Nephron (organoid): ENCODE data around the gene FAM217A.

ENCODE experiments used
- H3K27ac Mint-ChIP-seq, 3 experiments: 2 replicates each; pipeline ENCODE4 v1.8.0; 2020; ENCODE audit warnings: mixed read lengths in 3 of 3, mild to moderate bottlenecking in 2 of 3, moderate library complexity in 1 of 3
- H3K27me3 Mint-ChIP-seq: 2 replicates; pipeline ENCODE4 v1.8.0; 2021; ENCODE audit warnings: low read depth, mild to moderate bottlenecking, moderate library complexity, mixed read lengths
- H3K36me3 Mint-ChIP-seq: 2 replicates; pipeline ENCODE4 v1.8.0; 2020; ENCODE audit warnings: low read depth, mixed read lengths
- H3K4me1 Mint-ChIP-seq: 2 replicates; pipeline ENCODE4 v1.8.0; 2020; ENCODE audit warnings: mixed read lengths
- H3K4me3 Mint-ChIP-seq, 3 experiments: 2 replicates each; pipeline ENCODE4 v1.8.0; 2020; ENCODE audit warnings: mild to moderate bottlenecking in 3 of 3, mixed read lengths in 3 of 3, moderate library complexity in 2 of 3
- H3K9me3 Mint-ChIP-seq: 2 replicates; pipeline ENCODE4 v1.8.0; 2020; ENCODE audit warnings: mixed read lengths
- TF ChIP-seq, protein P1 (sequence below), 3 experiments: fragments of 200-600 bp; sonication (generic); IDR thresholded peaks; one replicate each; pipeline ENCODE4 v1.5.0; 2021; ENCODE audit warnings: antibody characterized with exemption in 3 of 3; ENCODE audit not compliant: unreplicated experiment in 3 of 3

The FAM217A gene

DNA sequence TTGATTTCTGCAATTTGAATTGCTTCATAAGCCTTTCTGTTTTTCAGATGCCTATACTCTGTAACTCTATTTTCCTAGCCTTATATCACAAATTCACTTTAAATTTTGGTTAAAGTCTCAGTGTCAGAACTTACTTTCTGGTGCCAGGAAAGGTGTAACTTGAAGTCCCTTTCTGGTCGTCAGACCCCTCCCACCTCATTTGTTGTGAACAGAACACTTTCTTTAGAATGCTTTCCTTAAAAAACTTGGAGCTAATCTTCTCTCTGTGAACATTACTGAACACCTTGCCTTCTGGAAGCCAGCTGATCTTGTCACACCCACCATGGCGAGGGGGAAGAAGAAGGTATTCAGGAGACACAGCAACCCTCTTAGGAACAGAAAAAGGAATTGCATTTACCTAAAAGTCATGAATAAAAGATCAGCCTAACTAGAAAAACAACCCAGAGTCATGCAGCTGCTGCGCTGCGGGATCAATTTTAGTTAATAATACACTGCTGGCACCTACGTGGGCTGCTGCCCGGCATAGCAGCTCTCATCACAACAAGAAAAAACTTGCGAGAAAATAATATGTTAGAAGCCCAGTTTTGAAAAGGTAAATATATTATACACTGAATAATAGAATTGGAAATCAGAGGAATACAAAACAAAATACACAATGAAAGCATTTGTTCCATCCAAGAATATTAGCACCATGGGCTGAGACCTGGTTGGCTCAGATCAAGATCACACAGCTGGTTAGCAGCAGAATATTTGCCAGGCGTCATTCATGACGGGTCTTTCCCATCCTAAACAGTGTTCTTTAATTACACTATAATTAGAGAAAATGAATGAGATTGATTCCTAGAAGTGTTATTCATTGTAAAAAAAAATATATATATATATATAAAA is 5.8 kb upstream of the FAM217A start:
- H3K9me3 Mint-ChIP-seq = no peaks in the 10 kb centered on the region
- no peaks in the 10 kb centered on the region for H3K27me3 Mint-ChIP-seq
- TF ChIP-seq, protein P1, sequence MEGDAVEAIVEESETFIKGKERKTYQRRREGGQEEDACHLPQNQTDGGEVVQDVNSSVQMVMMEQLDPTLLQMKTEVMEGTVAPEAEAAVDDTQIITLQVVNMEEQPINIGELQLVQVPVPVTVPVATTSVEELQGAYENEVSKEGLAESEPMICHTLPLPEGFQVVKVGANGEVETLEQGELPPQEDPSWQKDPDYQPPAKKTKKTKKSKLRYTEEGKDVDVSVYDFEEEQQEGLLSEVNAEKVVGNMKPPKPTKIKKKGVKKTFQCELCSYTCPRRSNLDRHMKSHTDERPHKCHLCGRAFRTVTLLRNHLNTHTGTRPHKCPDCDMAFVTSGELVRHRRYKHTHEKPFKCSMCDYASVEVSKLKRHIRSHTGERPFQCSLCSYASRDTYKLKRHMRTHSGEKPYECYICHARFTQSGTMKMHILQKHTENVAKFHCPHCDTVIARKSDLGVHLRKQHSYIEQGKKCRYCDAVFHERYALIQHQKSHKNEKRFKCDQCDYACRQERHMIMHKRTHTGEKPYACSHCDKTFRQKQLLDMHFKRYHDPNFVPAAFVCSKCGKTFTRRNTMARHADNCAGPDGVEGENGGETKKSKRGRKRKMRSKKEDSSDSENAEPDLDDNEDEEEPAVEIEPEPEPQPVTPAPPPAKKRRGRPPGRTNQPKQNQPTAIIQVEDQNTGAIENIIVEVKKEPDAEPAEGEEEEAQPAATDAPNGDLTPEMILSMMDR (IDR thresholded peaks at IDR 0.05; ENCODE audit: unreplicated experiment in 3 of 3) = no peak
- H3K4me1 Mint-ChIP-seq = peaks cover 6% of the 10 kb centered on the region
- peak overlapping the region; percentile 89 to 97 (median 94) for H3K27ac Mint-ChIP-seq
- no peaks in the 10 kb centered on the region for H3K36me3 Mint-ChIP-seq
- H3K4me3 Mint-ChIP-seq = peak overlapping the region; percentile 33 to 54 (median 54)

DNA sequence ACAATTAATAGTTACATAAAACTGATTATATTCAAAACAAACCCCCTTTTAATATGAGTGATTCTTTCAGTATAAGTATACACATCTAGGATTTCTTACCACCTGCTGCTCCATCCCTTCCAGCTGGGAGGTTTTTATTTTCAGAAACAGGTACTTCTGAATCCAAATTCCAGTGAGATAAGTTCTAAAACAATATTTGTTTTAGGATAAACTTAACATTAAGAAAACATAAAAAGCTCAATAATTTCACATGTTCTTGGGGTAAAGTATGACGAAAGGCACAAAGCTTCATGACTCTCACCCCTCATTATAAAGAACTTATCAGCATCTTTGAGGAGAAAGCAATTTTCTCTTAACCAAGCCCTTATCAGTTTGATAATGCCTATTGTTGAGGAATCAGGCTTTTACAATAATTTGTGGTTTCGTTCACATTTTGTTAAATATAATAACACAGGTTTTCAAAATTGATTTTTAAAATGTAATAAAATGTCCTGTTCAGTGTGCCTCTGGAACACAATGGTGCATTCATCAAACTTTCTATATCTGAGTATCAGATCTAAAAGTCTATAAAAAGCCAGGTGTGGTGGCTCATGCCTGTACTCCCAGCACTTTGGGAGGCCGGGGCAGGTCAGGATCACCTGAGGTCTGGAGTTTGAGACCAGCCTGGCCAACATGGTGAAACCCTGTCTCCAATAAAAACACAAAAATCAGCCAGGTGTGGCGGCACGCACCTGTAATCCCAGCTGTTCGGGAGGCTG is 4.3 kb downstream of the FAM217A start:
- no peaks in the 10 kb centered on the region for H3K9me3 Mint-ChIP-seq
- TF ChIP-seq, protein P1 (IDR thresholded peaks at IDR 0.05; ENCODE audit: unreplicated experiment in 3 of 3) = no peak
- H3K27ac Mint-ChIP-seq = no peak overlapping the region
- no peaks in the 10 kb centered on the region for H3K36me3 Mint-ChIP-seq
- H3K4me3 Mint-ChIP-seq = no peak overlapping the region
- no peaks in the 10 kb centered on the region for H3K4me1 Mint-ChIP-seq
- H3K27me3 Mint-ChIP-seq = peaks cover 6% of the 10 kb centered on the region

DNA sequence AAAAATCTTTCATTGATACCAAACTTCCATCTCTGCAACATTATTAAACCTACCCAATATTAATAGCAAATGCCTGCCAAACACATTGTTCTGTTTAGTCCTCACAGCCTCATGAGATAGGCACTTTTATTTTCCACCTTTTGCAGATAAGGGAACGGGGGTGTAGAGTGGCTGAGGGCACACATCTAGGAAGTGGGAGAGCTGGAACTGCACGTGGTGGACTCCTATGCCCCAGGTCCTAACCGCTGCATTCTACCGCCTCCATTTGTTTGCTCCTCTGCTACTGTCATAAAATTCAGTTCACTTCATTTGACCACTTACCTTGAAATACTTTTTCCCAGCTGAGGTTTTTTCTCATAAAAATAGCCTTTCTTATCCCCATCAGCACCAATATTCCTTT is 7.6 kb downstream of the FAM217A start:
- H3K27ac Mint-ChIP-seq = no peak overlapping the region
- no peaks in the 10 kb centered on the region for H3K27me3 Mint-ChIP-seq
- H3K4me3 Mint-ChIP-seq = no peak overlapping the region
- H3K4me1 Mint-ChIP-seq = peaks cover 7% of the 10 kb centered on the region
- no peaks in the 10 kb centered on the region for H3K36me3 Mint-ChIP-seq
- TF ChIP-seq, protein P1 (IDR thresholded peaks at IDR 0.05; ENCODE audit: unreplicated experiment in 3 of 3) = no peak
- H3K9me3 Mint-ChIP-seq = no peaks in the 10 kb centered on the region

DNA sequence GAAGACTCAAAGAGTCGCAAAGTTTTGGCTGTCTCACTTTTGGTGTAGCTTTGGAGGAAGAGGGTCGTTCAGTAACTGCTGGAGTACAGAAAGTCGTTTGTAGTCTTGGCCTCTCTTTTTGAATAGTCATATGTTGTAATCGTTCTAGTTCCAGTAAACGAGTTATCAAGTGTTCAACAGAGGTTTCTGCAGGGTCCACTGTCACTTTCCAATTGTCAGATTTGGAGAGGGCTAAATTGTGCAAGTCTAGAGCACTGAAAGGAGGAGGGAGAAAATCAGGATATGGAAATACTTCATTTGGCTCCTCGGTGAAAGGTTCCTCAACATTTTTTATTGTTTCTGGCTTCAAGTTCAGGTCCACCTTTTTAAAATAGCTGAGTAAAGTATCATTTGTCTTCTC is 9.7 kb downstream of the FAM217A start:
- Mint-ChIP-seq H3K4me1 (peaks cover 7% of the 10 kb centered on the region), H3K4me3 (no peak overlapping the region), H3K36me3 (peaks cover 17% of the 10 kb centered on the region), H3K9me3 (no peaks in the 10 kb centered on the region), H3K27ac (peak overlapping the region in 1 of 3 experiments; percentile 91), H3K27me3 (no peaks in the 10 kb centered on the region)
- TF ChIP-seq, protein P1 (IDR thresholded peaks at IDR 0.05; ENCODE audit: unreplicated experiment in 3 of 3) = no peak

DNA sequence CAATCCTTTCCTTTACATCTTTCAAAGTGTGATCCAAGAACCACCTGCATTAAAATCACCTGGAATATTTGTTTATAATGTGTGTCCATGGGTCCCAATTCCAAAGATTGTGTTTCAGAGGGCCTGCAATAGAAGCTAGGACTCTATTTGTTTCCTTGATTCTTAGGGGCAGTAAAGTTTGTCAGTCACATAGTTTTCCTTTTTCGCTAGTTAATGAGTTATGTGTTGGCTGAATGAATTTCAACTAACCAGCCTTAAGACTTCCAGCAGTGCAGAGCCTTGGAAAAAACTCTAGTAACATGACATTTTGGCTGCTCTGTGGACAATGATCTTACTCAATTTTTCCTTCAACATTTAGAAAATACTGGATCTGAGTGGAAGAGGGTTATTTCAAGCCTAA is 11.3 kb downstream of the FAM217A start:
- TF ChIP-seq, protein P1 (IDR thresholded peaks at IDR 0.05; ENCODE audit: unreplicated experiment in 3 of 3) = no peak
- H3K9me3 Mint-ChIP-seq = no peaks in the 10 kb centered on the region
- H3K36me3 Mint-ChIP-seq = peaks cover 32% of the 10 kb centered on the region
- H3K27me3 Mint-ChIP-seq = no peaks in the 10 kb centered on the region
- H3K4me3 Mint-ChIP-seq = no peak overlapping the region
- peak overlapping the region; percentile 52 to 91 (median 66) for H3K27ac Mint-ChIP-seq
- H3K4me1 Mint-ChIP-seq = peaks cover 7% of the 10 kb centered on the region
